ENCODE measurements around the gene MAGI1.

Gene MAGI1

DNA sequence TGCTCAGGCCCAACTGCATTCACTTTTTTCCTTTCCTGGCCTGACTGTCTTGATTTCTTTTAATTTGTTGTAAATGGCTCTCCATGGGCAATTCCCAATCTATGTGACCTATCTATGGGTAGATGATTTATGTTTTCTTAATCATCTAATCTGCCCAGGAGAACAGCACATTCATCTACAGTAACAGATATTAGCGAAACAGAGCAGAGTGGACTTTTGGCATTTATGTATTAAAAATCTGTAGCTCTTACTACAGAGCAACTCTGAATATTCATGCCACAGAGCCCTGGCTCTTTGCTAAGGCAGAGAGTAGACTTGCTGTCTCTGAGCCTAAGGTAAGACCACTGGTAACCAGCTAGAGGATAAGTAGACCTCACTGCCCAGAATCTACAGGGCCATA, 676.0 kb downstream of the MAGI1 start:
- H3K14ac ChIP-seq (ENCODE audit: low read length in 2 of 2), result no peak overlapping the region
- no peak overlapping the region for H2BK5ac ChIP-seq (ENCODE audit: low read depth, low read length, poor library complexity, severe bottlenecking)
- H3K18ac ChIP-seq (ENCODE audit: low read depth in 1 of 2, low read length in 2 of 2), result no peak overlapping the region
- H3K23ac ChIP-seq (ENCODE audit: low read length in 2 of 2), result no peak overlapping the region
- no peak overlapping the region for H3K4ac ChIP-seq (ENCODE audit: low read depth in 1 of 2, low read length in 2 of 2)
- no CpG with 5 or more reads among the region's 1 CpG for WGBS
- no peak overlapping the region for H3K27ac ChIP-seq (ENCODE audit: low read length, poor library complexity, severe bottlenecking)
- H4K91ac ChIP-seq (ENCODE audit: low read length), result no peak overlapping the region
- no peak overlapping the region for H3K4me3 ChIP-seq (ENCODE audit: insufficient read depth in 1 of 2, low read depth in 1 of 2, low read length in 2 of 2)
- no peak overlapping the region for H3K4me2 ChIP-seq (ENCODE audit: low read length, poor library complexity, severe bottlenecking)
- H3K79me1 ChIP-seq (replicated peaks; ENCODE audit: low read length, poor library complexity, severe bottlenecking), result no peaks in the 10 kb centered on the region
- H2AFZ ChIP-seq (ENCODE audit: low read depth, low read length), result no peak overlapping the region
- no peaks in the 10 kb centered on the region for H3K4me1 ChIP-seq (ENCODE audit: control insufficient read depth, insufficient read depth, low read depth, low read length)
- H2BK15ac ChIP-seq (ENCODE audit: low read depth, poor library complexity, severe bottlenecking), result no peak overlapping the region
- no peaks in the 10 kb centered on the region for H3K27me3 ChIP-seq (ENCODE audit: control insufficient read depth in 1 of 2, insufficient read depth in 1 of 2, low read length in 2 of 2)
- no peak overlapping the region for H4K8ac ChIP-seq (ENCODE audit: low read length)
- H3K36me3 ChIP-seq (ENCODE audit: control insufficient read depth in 1 of 2, insufficient read depth in 2 of 2, low read depth in 1 of 2, low read length in 2 of 2), result peaks cover 0 to 54% of the 10 kb centered on the region in 2 experiments
- no peak for DNase-seq
- peaks cover 5% of the 10 kb centered on the region for H3K9me3 ChIP-seq (ENCODE audit: control insufficient read depth, low read length)
- no peak overlapping the region for H3K9ac ChIP-seq (ENCODE audit: low read length)
- no peak overlapping the region for H2BK120ac ChIP-seq (ENCODE audit: low read depth, low read length)
- no peak overlapping the region for H2BK12ac ChIP-seq (ENCODE audit: low read length in 2 of 2)
- no peak overlapping the region for H2AK5ac ChIP-seq (ENCODE audit: low read length, severe bottlenecking)

DNA sequence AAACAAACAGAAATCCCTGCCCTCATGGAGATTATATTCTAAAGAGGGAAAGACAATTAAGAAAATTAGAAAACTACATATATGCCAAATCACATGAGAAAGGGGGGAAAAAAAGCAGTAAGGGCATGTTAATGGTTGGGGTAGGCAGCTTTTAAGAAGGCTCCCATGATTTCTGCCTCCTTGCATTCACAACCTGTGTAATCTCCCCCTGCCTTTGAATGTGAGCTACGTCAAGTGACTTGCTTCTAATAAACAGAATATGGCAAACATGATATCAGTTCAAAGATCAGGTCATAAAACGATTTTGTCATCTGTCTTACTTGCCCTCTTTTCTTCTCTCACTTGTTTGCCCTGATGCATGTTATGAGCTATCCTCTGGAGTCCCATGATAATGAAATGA, 677.3 kb downstream of the MAGI1 start:
- H3K4me2 ChIP-seq (ENCODE audit: low read length, poor library complexity, severe bottlenecking), result no peak overlapping the region
- no peak overlapping the region for H2AFZ ChIP-seq (ENCODE audit: low read depth, low read length)
- no peak overlapping the region for H2BK120ac ChIP-seq (ENCODE audit: low read depth, low read length)
- no peak for DNase-seq
- no peak overlapping the region for H3K18ac ChIP-seq (ENCODE audit: low read depth in 1 of 2, low read length in 2 of 2)
- H2BK15ac ChIP-seq (ENCODE audit: low read depth, poor library complexity, severe bottlenecking), result no peak overlapping the region
- no peaks in the 10 kb centered on the region for H3K79me1 ChIP-seq (replicated peaks; ENCODE audit: low read length, poor library complexity, severe bottlenecking)
- H3K27me3 ChIP-seq (ENCODE audit: control insufficient read depth in 1 of 2, insufficient read depth in 1 of 2, low read length in 2 of 2), result no peaks in the 10 kb centered on the region
- H3K14ac ChIP-seq (ENCODE audit: low read length in 2 of 2), result no peak overlapping the region
- H2BK5ac ChIP-seq (ENCODE audit: low read depth, low read length, poor library complexity, severe bottlenecking), result no peak overlapping the region
- no peak overlapping the region for H3K27ac ChIP-seq (ENCODE audit: low read length, poor library complexity, severe bottlenecking)
- peaks cover 6 to 54% of the 10 kb centered on the region in 2 experiments for H3K36me3 ChIP-seq (ENCODE audit: control insufficient read depth in 1 of 2, insufficient read depth in 2 of 2, low read depth in 1 of 2, low read length in 2 of 2)
- no peak overlapping the region for H2BK12ac ChIP-seq (ENCODE audit: low read length in 2 of 2)
- 96% methylated on average over 2 of the region's 2 CpGs for WGBS
- no peak overlapping the region for H3K23ac ChIP-seq (ENCODE audit: low read length in 2 of 2)
- H3K4me3 ChIP-seq (ENCODE audit: insufficient read depth in 1 of 2, low read depth in 1 of 2, low read length in 2 of 2), result no peak overlapping the region
- peaks cover under 1% of the 10 kb centered on the region for H3K4me1 ChIP-seq (ENCODE audit: control insufficient read depth, insufficient read depth, low read depth, low read length)
- H4K8ac ChIP-seq (ENCODE audit: low read length), result no peak overlapping the region
- H3K9ac ChIP-seq (ENCODE audit: low read length), result no peak overlapping the region
- H3K9me3 ChIP-seq (ENCODE audit: control insufficient read depth, low read length), result peaks cover 5% of the 10 kb centered on the region
- H3K4ac ChIP-seq (ENCODE audit: low read depth in 1 of 2, low read length in 2 of 2), result no peak overlapping the region
- H4K91ac ChIP-seq (ENCODE audit: low read length), result no peak overlapping the region
- H2AK5ac ChIP-seq (ENCODE audit: low read length, severe bottlenecking), result no peak overlapping the region

DNA sequence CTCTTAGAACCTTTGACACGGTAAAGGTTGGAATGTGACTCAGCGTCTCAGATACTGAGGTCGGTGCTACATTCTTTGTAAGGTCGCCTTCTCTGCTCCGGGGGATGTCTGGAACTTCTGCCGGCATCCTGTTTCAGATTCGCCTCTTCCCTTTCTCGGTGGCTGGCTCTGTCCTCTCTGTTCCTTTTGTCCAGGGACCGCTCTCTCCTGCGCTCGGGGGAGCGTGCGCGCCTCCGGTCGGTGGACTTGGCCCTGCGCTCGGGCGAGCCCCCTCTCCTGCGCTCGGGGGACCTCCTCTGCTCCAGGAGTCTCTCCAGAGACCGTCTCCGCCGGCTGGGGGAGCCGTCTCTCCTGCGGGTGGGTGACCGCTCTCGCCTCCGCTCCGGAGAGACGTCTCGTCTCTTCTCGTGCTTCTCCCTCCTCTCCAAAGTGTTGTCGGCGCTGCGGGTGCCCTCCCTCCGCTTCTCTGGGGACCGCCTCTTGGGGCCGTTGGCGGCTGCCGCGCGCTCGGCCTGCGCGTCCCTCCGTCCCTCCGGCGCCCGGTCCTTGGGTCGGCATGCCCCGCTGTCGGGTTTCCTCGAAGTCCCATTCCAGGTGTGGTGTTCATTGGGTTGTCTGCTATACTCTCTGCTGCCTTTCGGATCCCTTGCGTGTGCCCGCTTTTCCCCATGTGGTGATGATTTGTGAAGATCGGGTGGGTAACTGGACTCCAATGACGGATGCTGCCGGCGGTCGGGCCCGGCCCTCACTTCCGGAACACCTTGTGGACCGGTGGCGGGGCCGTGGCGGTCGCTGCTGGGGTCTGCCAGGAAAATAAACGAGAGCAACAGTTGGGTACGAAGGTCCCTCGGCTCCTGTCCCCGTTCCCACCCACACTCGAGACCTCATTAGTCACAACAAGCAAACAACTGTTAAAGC, 682.1 kb downstream of the MAGI1 start:
- 77% methylated on average over 72 of the region's 74 CpGs for WGBS
- Histone ChIP-seq H2BK15ac (ENCODE audit: low read depth, poor library complexity, severe bottlenecking) (peak overlapping the region; percentile 21), H3K4me3 (ENCODE audit: insufficient read depth in 1 of 2, low read depth in 1 of 2, low read length in 2 of 2) (peak overlapping the region in 1 of 2 experiments; percentile 69), H3K36me3 (ENCODE audit: control insufficient read depth in 1 of 2, insufficient read depth in 2 of 2, low read depth in 1 of 2, low read length in 2 of 2) (peaks cover 8 to 25% of the 10 kb centered on the region in 2 experiments), H3K14ac (ENCODE audit: low read length in 2 of 2) (no peak overlapping the region), H2AK5ac (ENCODE audit: low read length, severe bottlenecking) (no peak overlapping the region), H3K9me3 (ENCODE audit: control insufficient read depth, low read length) (peaks cover 3% of the 10 kb centered on the region), H3K18ac (ENCODE audit: low read depth in 1 of 2, low read length in 2 of 2) (no peak overlapping the region), H4K91ac (ENCODE audit: low read length) (peak overlapping the region; percentile 71), H3K4me1 (ENCODE audit: control insufficient read depth, insufficient read depth, low read depth, low read length) (peaks cover 3% of the 10 kb centered on the region), H2AFZ (ENCODE audit: low read depth, low read length) (no peak overlapping the region), H2BK12ac (ENCODE audit: low read length in 2 of 2) (no peak overlapping the region), H2BK120ac (ENCODE audit: low read depth, low read length) (no peak overlapping the region), H3K4ac (ENCODE audit: low read depth in 1 of 2, low read length in 2 of 2) (no peak overlapping the region), H3K27ac (ENCODE audit: low read length, poor library complexity, severe bottlenecking) (no peak overlapping the region), H3K4me2 (ENCODE audit: low read length, poor library complexity, severe bottlenecking) (no peak overlapping the region), H2BK5ac (ENCODE audit: low read depth, low read length, poor library complexity, severe bottlenecking) (no peak overlapping the region), H3K27me3 (ENCODE audit: control insufficient read depth in 1 of 2, insufficient read depth in 1 of 2, low read length in 2 of 2) (no peaks in the 10 kb centered on the region), H3K9ac (ENCODE audit: low read length) (peak overlapping the region; percentile 5), H3K79me1 (replicated peaks; ENCODE audit: low read length, poor library complexity, severe bottlenecking) (no peaks in the 10 kb centered on the region), H3K23ac (ENCODE audit: low read length in 2 of 2) (no peak overlapping the region), H4K8ac (ENCODE audit: low read length) (no peak overlapping the region)
- peak; percentile 10 for DNase-seq

DNA sequence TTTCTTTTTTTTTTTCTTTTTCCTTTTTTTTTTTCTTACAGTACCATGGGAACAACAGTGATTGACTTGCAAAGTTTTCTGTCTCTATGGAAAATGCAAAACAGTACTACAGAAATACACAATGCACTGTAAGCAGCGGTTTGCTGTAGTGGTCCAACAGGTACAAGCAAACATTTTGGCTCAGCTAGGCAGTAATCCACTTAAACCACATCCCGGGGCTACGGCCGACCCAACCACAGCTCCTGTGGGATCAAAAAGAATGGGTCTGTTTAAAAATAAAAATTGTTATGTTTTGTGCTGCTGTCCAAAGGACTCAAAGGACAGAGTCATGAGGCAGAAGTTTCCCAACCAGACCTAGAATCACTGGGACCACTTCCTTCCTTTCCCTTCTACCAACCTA, 683.8 kb downstream of the MAGI1 start:
- Histone ChIP-seq H3K4me2 (ENCODE audit: low read length, poor library complexity, severe bottlenecking) (no peak overlapping the region), H2AFZ (ENCODE audit: low read depth, low read length) (no peak overlapping the region), H4K8ac (ENCODE audit: low read length) (no peak overlapping the region), H3K4me1 (ENCODE audit: control insufficient read depth, insufficient read depth, low read depth, low read length) (peaks cover 3% of the 10 kb centered on the region), H3K4me3 (ENCODE audit: insufficient read depth in 1 of 2, low read depth in 1 of 2, low read length in 2 of 2) (no peak overlapping the region), H3K36me3 (ENCODE audit: control insufficient read depth in 1 of 2, insufficient read depth in 2 of 2, low read depth in 1 of 2, low read length in 2 of 2) (peaks cover 8 to 13% of the 10 kb centered on the region in 2 experiments), H3K27ac (ENCODE audit: low read length, poor library complexity, severe bottlenecking) (no peak overlapping the region), H3K79me1 (replicated peaks; ENCODE audit: low read length, poor library complexity, severe bottlenecking) (no peaks in the 10 kb centered on the region), H2BK12ac (ENCODE audit: low read length in 2 of 2) (no peak overlapping the region), H3K23ac (ENCODE audit: low read length in 2 of 2) (no peak overlapping the region), H2AK5ac (ENCODE audit: low read length, severe bottlenecking) (no peak overlapping the region), H4K91ac (ENCODE audit: low read length) (no peak overlapping the region), H2BK15ac (ENCODE audit: low read depth, poor library complexity, severe bottlenecking) (no peak overlapping the region), H3K9me3 (ENCODE audit: control insufficient read depth, low read length) (no peaks in the 10 kb centered on the region), H3K18ac (ENCODE audit: low read depth in 1 of 2, low read length in 2 of 2) (no peak overlapping the region), H3K9ac (ENCODE audit: low read length) (no peak overlapping the region), H3K14ac (ENCODE audit: low read length in 2 of 2) (no peak overlapping the region), H2BK120ac (ENCODE audit: low read depth, low read length) (no peak overlapping the region), H3K4ac (ENCODE audit: low read depth in 1 of 2, low read length in 2 of 2) (no peak overlapping the region), H3K27me3 (ENCODE audit: control insufficient read depth in 1 of 2, insufficient read depth in 1 of 2, low read length in 2 of 2) (no peaks in the 10 kb centered on the region), H2BK5ac (ENCODE audit: low read depth, low read length, poor library complexity, severe bottlenecking) (no peak overlapping the region)
- DNase-seq, result no peak
- 100% methylated on average over 1 of the region's 4 CpGs for WGBS
